ENCODE data around the gene COX8C. TPM values are rescaled to one million over a fixed set of nuclear protein-coding genes. Genes with fewer than 3 reads are reported as not detected.
A peak's percentile ranks its signal among the peaks of the same experiment; 100 is the strongest.

The COX8C gene

GRCh38 chr14:93395231-93395630 lies 48.2 kb downstream of the COX8C start:
- Histone ChIP-seq H2BK15ac (ENCODE audit: low read length) (no peak overlapping the region), H3K18ac (ENCODE audit: low read length) (no peak overlapping the region), H4K8ac (ENCODE audit: low read depth, low read length) (peak overlapping the region; percentile 65), H3K9me3 (replicated peaks in 1 of 2; ENCODE audit: control insufficient read depth in 2 of 2, insufficient read depth in 1 of 2, low read depth in 1 of 2, low read length in 2 of 2) (peaks cover 0 to 5% of the 10 kb centered on the region in 2 donors), H2BK120ac (ENCODE audit: low read depth, low read length) (no peak overlapping the region), H3K4me3 (ENCODE audit: low read length in 2 of 2) (no peak overlapping the region), H3K79me1 (ENCODE audit: low read depth, low read length) (no peaks in the 10 kb centered on the region), H2BK5ac (ENCODE audit: low read length) (no peak overlapping the region), H3K4me2 (ENCODE audit: insufficient read depth, low read length, poor library complexity, severe bottlenecking) (no peak overlapping the region), H3K27me3 (ENCODE audit: control insufficient read depth in 3 of 3, insufficient read depth in 3 of 3, low read depth in 1 of 3, low read length in 3 of 3) (no peaks in the 10 kb centered on the region), H2AK5ac (ENCODE audit: low read depth, low read length) (no peak overlapping the region), H3K4me1 (ENCODE audit: control insufficient read depth in 2 of 2, insufficient read depth in 1 of 2, low read depth in 1 of 2, low read length in 2 of 2) (no peaks in the 10 kb centered on the region), H3K27ac (replicated peaks; ENCODE audit: low read length) (no peak overlapping the region), H3K36me3 (replicated peaks in 1 of 2; ENCODE audit: control insufficient read depth in 2 of 2, insufficient read depth in 2 of 2, low read length in 2 of 2) (no peaks in the 10 kb centered on the region), H3K4ac (ENCODE audit: low read length) (no peak overlapping the region), H2BK12ac (ENCODE audit: low read length) (no peak overlapping the region), H2AFZ (ENCODE audit: low read length) (no peak overlapping the region), H4K91ac (ENCODE audit: low read depth, low read length, poor library complexity) (no peak overlapping the region), H3K9ac (ENCODE audit: low read depth, low read length, poor library complexity) (no peak overlapping the region), H3K23ac (ENCODE audit: low read depth, low read length, poor library complexity) (no peak overlapping the region), H3K14ac (ENCODE audit: low read length) (no peak overlapping the region)
- DNase-seq (ENCODE audit: low spot score), result no peak

DNA sequence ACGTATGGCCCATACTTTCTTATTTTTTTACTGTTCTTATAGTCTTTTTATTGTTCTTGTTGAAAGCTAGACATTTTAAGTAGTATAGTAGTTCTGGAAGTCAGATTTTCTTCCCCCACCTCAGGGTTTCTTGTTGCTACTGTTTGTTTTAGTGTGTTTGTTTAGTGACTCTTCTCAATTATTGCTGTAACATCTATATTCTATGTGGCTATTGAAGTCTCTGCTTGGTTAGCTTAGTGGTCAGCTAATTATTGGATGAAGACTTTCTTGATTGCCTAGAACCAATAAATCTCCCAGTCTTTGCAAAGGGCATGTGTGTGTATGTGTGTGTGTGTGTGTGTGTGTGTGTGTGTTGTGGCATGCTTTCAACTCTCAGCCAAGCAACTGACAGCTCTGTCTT lies 49.5 kb downstream of the COX8C start:
- Histone ChIP-seq H3K18ac (ENCODE audit: low read length) (no peak overlapping the region), H3K4me2 (ENCODE audit: insufficient read depth, low read length, poor library complexity, severe bottlenecking) (no peak overlapping the region), H2AK5ac (ENCODE audit: low read depth, low read length) (no peak overlapping the region), H2BK12ac (ENCODE audit: low read length) (no peak overlapping the region), H3K79me1 (ENCODE audit: low read depth, low read length) (no peaks in the 10 kb centered on the region), H2BK5ac (ENCODE audit: low read length) (no peak overlapping the region), H2BK120ac (ENCODE audit: low read depth, low read length) (no peak overlapping the region), H2BK15ac (ENCODE audit: low read length) (no peak overlapping the region), H3K4me3 (ENCODE audit: low read length in 2 of 2) (no peak overlapping the region), H3K14ac (ENCODE audit: low read length) (no peak overlapping the region), H3K27ac (replicated peaks; ENCODE audit: low read length) (no peak overlapping the region), H4K8ac (ENCODE audit: low read depth, low read length) (no peak overlapping the region), H3K27me3 (ENCODE audit: control insufficient read depth in 3 of 3, insufficient read depth in 3 of 3, low read depth in 1 of 3, low read length in 3 of 3) (no peaks in the 10 kb centered on the region), H3K36me3 (replicated peaks in 1 of 2; ENCODE audit: control insufficient read depth in 2 of 2, insufficient read depth in 2 of 2, low read length in 2 of 2) (no peaks in the 10 kb centered on the region), H3K23ac (ENCODE audit: low read depth, low read length, poor library complexity) (no peak overlapping the region), H2AFZ (ENCODE audit: low read length) (no peak overlapping the region), H4K91ac (ENCODE audit: low read depth, low read length, poor library complexity) (no peak overlapping the region), H3K9ac (ENCODE audit: low read depth, low read length, poor library complexity) (no peak overlapping the region), H3K9me3 (replicated peaks in 1 of 2; ENCODE audit: control insufficient read depth in 2 of 2, insufficient read depth in 1 of 2, low read depth in 1 of 2, low read length in 2 of 2) (peaks cover 0 to 5% of the 10 kb centered on the region in 2 donors), H3K4me1 (ENCODE audit: control insufficient read depth in 2 of 2, insufficient read depth in 1 of 2, low read depth in 1 of 2, low read length in 2 of 2) (no peaks in the 10 kb centered on the region), H3K4ac (ENCODE audit: low read length) (no peak overlapping the region)
- no CpG with 5 or more reads among the region's 1 CpG for WGBS, 2 donors (ENCODE audit: extremely low coverage in 2 of 2, insufficient read length in 2 of 2, insufficient replicate concordance in 1 of 2)
- no peak for DNase-seq (ENCODE audit: low spot score)

Small RNA genes lying within 50 kb of the gene (small RNA-seq; reads per million reads assigned to genes)
- gene RF00019 (ENCODE audit: insufficient read depth), result not detected
